Neural cell (in vitro differentiated cells): ENCODE results near the gene SMPD2. TPM values are rescaled to one million over a fixed set of nuclear protein-coding genes. Genes with fewer than 3 reads are reported as not detected.
A peak's percentile ranks its signal among the peaks of the same experiment; 100 is the strongest.

Source experiments
- H2AFZ ChIP-seq: fragments of 200-600, 300-800 bp; sonication (generic), shearing (Covaris generic); 2 replicates; pipeline ENCODE4 v1.6.0; 2014; ENCODE audit warnings: low read depth, mild to moderate bottlenecking, antibody characterized with exemption, low read length, moderate library complexity
- H3F3A ChIP-seq: fragments of 200-600 bp; shearing (Covaris generic); 2 replicates; pipeline ENCODE4 v1.6.1; 2016; ENCODE audit warnings: mild to moderate bottlenecking, moderate library complexity, mixed read lengths, antibody characterized with exemption, low read length; ENCODE audit not compliant: insufficient read depth, poor library complexity, severe bottlenecking
- H3K27ac ChIP-seq: fragments of 200-600, 300-800 bp; sonication (generic), shearing (Covaris generic); 2 replicates; pipeline ENCODE4 v1.5.1; 2014; ENCODE audit warnings: mild to moderate bottlenecking, low read length, moderate library complexity
- H3K27me3 ChIP-seq: fragments of 300-800, 200-600 bp; sonication (generic), shearing (Covaris generic); 2 replicates; pipeline ENCODE4 v1.6.0; 2014; ENCODE audit warnings: mild to moderate bottlenecking, low read depth, low read length, moderate library complexity; ENCODE audit not compliant: insufficient read depth
- H3K36me3 ChIP-seq: fragments of 300-800, 200-600 bp; sonication (generic), shearing (Covaris generic); 2 replicates; pipeline ENCODE4 v1.5.1; 2014; ENCODE audit warnings: mild to moderate bottlenecking, antibody characterized with exemption, low read length, moderate library complexity; ENCODE audit not compliant: insufficient read depth
- H3K4me2 ChIP-seq: fragments of 300-800, 200-600 bp; sonication (generic), shearing (Covaris generic); 2 replicates; pipeline ENCODE4 v1.6.0; 2014; ENCODE audit warnings: mild to moderate bottlenecking, low read length
- H3K4me3 ChIP-seq: fragments of 300-800, 200-600 bp; sonication (generic), shearing (Covaris generic); 2 replicates; pipeline ENCODE4 v1.5.1; 2014; ENCODE audit warnings: mild to moderate bottlenecking, low read length, moderate library complexity
- H3K79me2 ChIP-seq: fragments of 200-600 bp; shearing (Covaris generic); replicated peaks from 2 replicates; pipeline ENCODE4 v1.6.0; 2014; ENCODE audit warnings: mild to moderate bottlenecking, low read length, moderate library complexity; ENCODE audit not compliant: insufficient read depth
- H3K9ac ChIP-seq: fragments of 300-800, 200-600 bp; sonication (generic), shearing (Covaris generic); 2 replicates; pipeline ENCODE4 v1.6.1; 2016; ENCODE audit warnings: mild to moderate bottlenecking, low read length, mixed read lengths
- H3K9me2 ChIP-seq: fragments of 200-600 bp; shearing (Covaris generic); 2 replicates; pipeline ENCODE4 v1.6.1; 2016; ENCODE audit warnings: mild to moderate bottlenecking, low read length, mixed read lengths; ENCODE audit not compliant: insufficient read depth
- H3K9me3 ChIP-seq: fragments of 200-600, 300-800 bp; sonication (generic), shearing (Covaris generic); 2 replicates; pipeline ENCODE4 v1.6.1; 2016; ENCODE audit warnings: mild to moderate bottlenecking, mixed run types, low read length, moderate library complexity, mixed read lengths
- H4K20me1 ChIP-seq: fragments of 200-600 bp; shearing (Covaris generic); 2 replicates; pipeline ENCODE4 v1.6.1; 2016; ENCODE audit warnings: mild to moderate bottlenecking, mixed run types; ENCODE audit not compliant: insufficient read depth
- CTCF ChIP-seq: fragments of 450-650 bp; IDR thresholded peaks from 2 replicates; pipeline ENCODE4 v1.5.1; 2014; ENCODE audit warnings: antibody characterized with exemption, mild to moderate bottlenecking, moderate library complexity; ENCODE audit not compliant: poor library complexity, severe bottlenecking
- EP300 ChIP-seq: fragments of 450-650 bp; conservative IDR thresholded peaks from 2 replicates; pipeline ENCODE4 v1.6.1; 2014; ENCODE audit warnings: antibody characterized with exemption, mild to moderate bottlenecking, moderate library complexity; ENCODE audit not compliant: poor library complexity, severe bottlenecking
- EZH2 ChIP-seq: fragments of 200-600, 300-800 bp; shearing (Covaris generic), sonication (generic); IDR thresholded peaks from 2 replicates; pipeline ENCODE4 v1.6.1; 2014; ENCODE audit warnings: antibody characterized with exemption, low read length, borderline replicate concordance, mild to moderate bottlenecking; ENCODE audit not compliant: insufficient read depth, poor library complexity, severe bottlenecking
- MXI1 ChIP-seq: fragments of 450-650 bp; conservative IDR thresholded peaks from 2 replicates; pipeline ENCODE4 v1.6.1; 2014; ENCODE audit warnings: antibody characterized with exemption, mild to moderate bottlenecking; ENCODE audit not compliant: poor library complexity, severe bottlenecking
- POLR2AphosphoS5 ChIP-seq: IDR thresholded peaks from 2 replicates; pipeline ENCODE4 v1.6.1; 2012
- RAD21 ChIP-seq: fragments of 450-650 bp; conservative IDR thresholded peaks from 2 replicates; pipeline ENCODE4 v1.6.1; 2014; ENCODE audit warnings: antibody characterized with exemption, mild to moderate bottlenecking, moderate library complexity
- REST ChIP-seq: IDR thresholded peaks from 2 replicates; pipeline ENCODE4 v1.6.1; 2012; ENCODE audit warnings: borderline replicate concordance
- SMC3 ChIP-seq: fragments of 450-650 bp; conservative IDR thresholded peaks from 2 replicates; pipeline ENCODE4 v1.6.1; 2014; ENCODE audit warnings: antibody characterized with exemption, mild to moderate bottlenecking, moderate library complexity; ENCODE audit not compliant: poor library complexity
- TAF1 ChIP-seq: IDR thresholded peaks from 2 replicates; pipeline ENCODE4 v1.6.1; 2012; ENCODE audit warnings: low read depth
- polyA plus RNA-seq: library from polyadenylated mRNA; depleted of rRNA; stranded (reverse); fragments of >200 nt; gene quantifications from 2 replicates; pipeline ENCODE4 v1.2.3, GENCODE V29; 2014

Gene SMPD2
- polyA plus RNA-seq, 1 donor from 2014 or later, result 8.0 TPM

- H4K20me1 ChIP-seq, result no peaks in the 10 kb centered on the region
- no peak overlapping the region for H3K4me2 ChIP-seq
- no peaks in the 10 kb centered on the region for H3K9me3 ChIP-seq
- no peaks in the 10 kb centered on the region for H3K9me2 ChIP-seq
- no peak overlapping the region for H2AFZ ChIP-seq
- H3K9ac ChIP-seq, result no peak overlapping the region
- H3K27me3 ChIP-seq, result no peaks in the 10 kb centered on the region
- H3K4me3 ChIP-seq, result peak overlapping the region; percentile 42
- H3K79me2 ChIP-seq, result no peaks in the 10 kb centered on the region
- peaks cover 4% of the 10 kb centered on the region for H3K36me3 ChIP-seq
- no peak overlapping the region for H3K27ac ChIP-seq
- no peaks in the 10 kb centered on the region for H3F3A ChIP-seq
- TF ChIP-seq POLR2AphosphoS5 (no peak), REST (no peak), RAD21 (no peak), TAF1 (no peak), EZH2 (no peak), EP300 (no peak), CTCF (no peak), MXI1 (no peak), SMC3 (no peak)
Observed at GRCh38 chr6:109478222-109478805, 37.8 kb downstream of the SMPD2 start.

GRCh38 chr6:109478841-109479624, 38.5 kb downstream of the SMPD2 start:
- Histone ChIP-seq H3K9ac (no peak overlapping the region), H3K27ac (no peak overlapping the region)

More at GRCh38 chr6:109478841-109479624, 38.5 kb downstream of the SMPD2 start:
- H4K20me1 ChIP-seq, result no peaks in the 10 kb centered on the region
- TF ChIP-seq CTCF (no peak), SMC3 (no peak), TAF1 (no peak), MXI1 (no peak)
- H3K27me3 ChIP-seq, result no peaks in the 10 kb centered on the region
- H2AFZ ChIP-seq, result no peak overlapping the region
- peak overlapping the region; percentile 42 for H3K4me3 ChIP-seq
- no peaks in the 10 kb centered on the region for H3F3A ChIP-seq
- no peaks in the 10 kb centered on the region for H3K36me3 ChIP-seq
- no peak overlapping the region for H3K4me2 ChIP-seq
- H3K9me2 ChIP-seq, result no peaks in the 10 kb centered on the region
- no peaks in the 10 kb centered on the region for H3K9me3 ChIP-seq
- H3K79me2 ChIP-seq, result no peaks in the 10 kb centered on the region
